H1 (cell line): ENCODE results near the gene RHO. TPM values are rescaled to one million over a fixed set of nuclear protein-coding genes. Genes with fewer than 3 reads are reported as not detected.

Experiments
- CTCF ChIA-PET: fragments of 300-600 bp; sonication (Branson Sonifier 250); formaldehyde crosslinking; loops from one replicate; lab custom pipeline; 2021; ENCODE audit not compliant: partially characterized antibody; lab: Charles Lee
- POLR2A ChIA-PET: fragments of 300-600 bp; sonication (Branson Sonifier 250); formaldehyde crosslinking; loops from one replicate; lab custom pipeline; 2021; ENCODE audit warnings: inconsistent platforms; ENCODE audit not compliant: partially characterized antibody; lab: Charles Lee
- DNase-seq, 2 experiments: peaks; one replicate each; pipeline versions ENCODE4 v3.0.0 to v3.0.0-alpha.2; 2010 to 2022; ENCODE audit warnings: low spot score in 2 of 2, low read depth in 1 of 2, mixed read lengths in 1 of 2
- FAIRE-seq: peaks from 2 replicates; lab custom pipeline; 2011; peaks lifted over from hg19 to GRCh38; lab: Jason Lieb, UNC
- H2AFZ ChIP-seq: 2 replicates; pipeline ENCODE4 v1.8.1; 2012; ENCODE audit warnings: low read length, inconsistent platforms
- H2AK5ac ChIP-seq: 2 replicates; pipeline ENCODE4 v1.6.1; 2013; ENCODE audit warnings: low read depth, low read length
- H2BK120ac ChIP-seq: replicated peaks from 2 replicates; pipeline ENCODE3; 2013; ENCODE audit warnings: low read depth, low read length, inconsistent platforms
- H2BK12ac ChIP-seq: 2 replicates; pipeline ENCODE4 v1.6.1; 2013; ENCODE audit warnings: low read depth, low read length
- H2BK15ac ChIP-seq: 2 replicates; pipeline ENCODE4 v1.6.1; 2013; ENCODE audit warnings: low read length
- H2BK20ac ChIP-seq: 2 replicates; pipeline ENCODE4 v1.6.1; 2013; ENCODE audit warnings: low read length
- H2BK5ac ChIP-seq: 2 replicates; pipeline ENCODE4 v1.6.1; 2013; ENCODE audit warnings: low read depth, low read length
- H3K14ac ChIP-seq: 2 replicates; pipeline ENCODE4 v1.6.1; 2013; ENCODE audit warnings: inconsistent platforms; ENCODE audit not compliant: insufficient read length
- H3K18ac ChIP-seq: 2 replicates; pipeline ENCODE4 v1.6.1; 2013; ENCODE audit warnings: low read length; ENCODE audit errors: extremely low read depth
- H3K23ac ChIP-seq: 2 replicates; pipeline ENCODE4 v1.6.1; 2013; ENCODE audit warnings: inconsistent platforms; ENCODE audit not compliant: insufficient read length
- H3K23me2 ChIP-seq: 2 replicates; pipeline ENCODE4 v1.6.1; 2013; ENCODE audit warnings: low read depth, low read length
- H3K27ac ChIP-seq: 2 replicates; pipeline ENCODE4 v1.6.1; 2011; ENCODE audit warnings: low read depth, low read length, inconsistent platforms
- H3K27me3 ChIP-seq, 4 experiments: replicated peaks in 1 of 4; 1 replicate in 1 of 4; 2 replicates in 3 of 4; pipeline versions ENCODE4 v1.6.1 to v1.8.1; 2011 to 2013; ENCODE audit warnings: low read length in 3 of 4, mild to moderate bottlenecking in 3 of 4, inconsistent platforms in 2 of 4, mixed read lengths in 2 of 4, moderate library complexity in 1 of 4; ENCODE audit not compliant: control insufficient read depth in 3 of 4, insufficient read depth in 3 of 4; ENCODE audit errors: extremely low read depth in 1 of 4
- H3K36me3 ChIP-seq, 4 experiments: 2 replicates each; pipeline versions ENCODE4 v1.6.1 to v1.8.1; 2011 to 2013; ENCODE audit warnings: mild to moderate bottlenecking in 4 of 4, low read length in 3 of 4, moderate library complexity in 2 of 4, control low read depth in 1 of 4, inconsistent platforms in 1 of 4; ENCODE audit not compliant: insufficient read depth in 4 of 4, control insufficient read depth in 2 of 4
- H3K4ac ChIP-seq: replicated peaks from 2 replicates; pipeline ENCODE3; 2013; ENCODE audit warnings: low read length, low read depth, mixed read lengths, inconsistent platforms; ENCODE audit not compliant: insufficient read length
- H3K4me1 ChIP-seq, 4 experiments: replicated peaks in 1 of 4; 1 replicate in 1 of 4; 2 replicates in 3 of 4; pipeline versions ENCODE4 v1.6.1 to v1.8.1; 2011 to 2013; ENCODE audit warnings: low read length in 3 of 4, inconsistent platforms in 2 of 4, mixed read lengths in 1 of 4; ENCODE audit not compliant: insufficient read depth in 4 of 4, control insufficient read depth in 3 of 4
- H3K4me2 ChIP-seq, 2 experiments: 2 replicates each; pipeline versions ENCODE4 v1.6.1 to v1.8.1; 2011 to 2013; ENCODE audit warnings: low read depth in 2 of 2, low read length in 2 of 2, control low read depth in 1 of 2, inconsistent platforms in 1 of 2, mild to moderate bottlenecking in 1 of 2; ENCODE audit not compliant: insufficient read depth in 1 of 2
- H3K4me3 ChIP-seq, 4 experiments: fragments of 200-600, 300-600 bp in 1 of 4; sonication (generic), shearing (Covaris generic), sonication (Bioruptor Twin) in 1 of 4; 2 replicates each; pipeline versions ENCODE4 v1.5.1 to v1.8.1; 2011 to 2016; ENCODE audit warnings: low read length in 4 of 4, low read depth in 3 of 4, control low read depth in 2 of 4, inconsistent platforms in 2 of 4, mild to moderate bottlenecking in 2 of 4, mixed read lengths in 1 of 4, moderate library complexity in 1 of 4; ENCODE audit not compliant: insufficient read depth in 2 of 4; ENCODE audit errors: extremely low read depth in 1 of 4
- H3K56ac ChIP-seq: replicated peaks from 2 replicates; pipeline ENCODE3; 2013; ENCODE audit warnings: low read depth, mild to moderate bottlenecking, mixed read lengths, low read length, inconsistent platforms; ENCODE audit not compliant: insufficient read length
- H3K79me1 ChIP-seq: 2 replicates; pipeline ENCODE4 v1.6.1; 2013; ENCODE audit warnings: low read depth, low read length, control low read depth
- H3K79me2 ChIP-seq, 2 experiments: 2 replicates each; pipeline versions ENCODE4 v1.6.1 to v1.8.1; 2012 to 2013; ENCODE audit warnings: low read length in 2 of 2, mild to moderate bottlenecking in 2 of 2, inconsistent platforms in 1 of 2; ENCODE audit not compliant: insufficient read depth in 2 of 2, control insufficient read depth in 1 of 2
- H3K9ac ChIP-seq, 4 experiments: replicated peaks in 1 of 4; 1 replicate in 1 of 4; 2 replicates in 3 of 4; pipeline versions ENCODE4 v1.6.1 to v1.8.1; 2011 to 2013; ENCODE audit warnings: low read depth in 3 of 4, low read length in 3 of 4, control low read depth in 2 of 4, mild to moderate bottlenecking in 2 of 4, moderate library complexity in 2 of 4, inconsistent platforms in 1 of 4; ENCODE audit errors: extremely low read depth in 1 of 4
- H3K9me3 ChIP-seq, 2 experiments: 2 replicates each; pipeline versions ENCODE4 v1.6.1 to v1.8.1; 2012 to 2013; ENCODE audit warnings: mild to moderate bottlenecking in 2 of 2, moderate library complexity in 2 of 2, control low read depth in 1 of 2, inconsistent platforms in 1 of 2, low read depth in 1 of 2, low read length in 1 of 2, mixed read lengths in 1 of 2; ENCODE audit not compliant: insufficient read depth in 2 of 2
- H4K20me1 ChIP-seq, 2 experiments: replicated peaks in 1 of 2; 2 replicates each; pipeline versions ENCODE3 to v1.8.1; 2011 to 2013; ENCODE audit warnings: inconsistent platforms in 2 of 2, low read length in 2 of 2, mild to moderate bottlenecking in 1 of 2; ENCODE audit not compliant: insufficient read depth in 2 of 2, control insufficient read depth in 1 of 2
- H4K5ac ChIP-seq: 2 replicates; pipeline ENCODE4 v1.6.1; 2013; ENCODE audit warnings: low read length, low read depth, mixed read lengths, inconsistent platforms; ENCODE audit not compliant: insufficient read length
- H4K8ac ChIP-seq: 2 replicates; pipeline ENCODE4 v1.8.0; 2013; ENCODE audit warnings: mild to moderate bottlenecking, moderate library complexity, low read length, inconsistent platforms; ENCODE audit not compliant: insufficient read depth; ENCODE audit errors: extremely low read depth
- H4K91ac ChIP-seq: replicated peaks from 2 replicates; pipeline ENCODE3; 2013; ENCODE audit warnings: low read length, mixed read lengths, inconsistent platforms; ENCODE audit not compliant: insufficient read length
- ATF3 ChIP-seq: IDR thresholded peaks from 2 replicates; pipeline ENCODE4 v1.6.1; 2011; ENCODE audit warnings: low read depth, mild to moderate bottlenecking, low read length; ENCODE audit not compliant: insufficient read depth
- BRCA1 ChIP-seq: IDR thresholded peaks from 2 replicates; pipeline ENCODE4 v1.6.1; 2012; ENCODE audit warnings: low read depth, low read length, improper control_type of control experiment
- HDAC6 ChIP-seq: IDR thresholded peaks from one replicate; pipeline ENCODE4 v1.7.1; 2012; ENCODE audit warnings: low read depth, mild to moderate bottlenecking, inconsistent platforms, low read length, moderate library complexity
- JUND ChIP-seq: IDR thresholded peaks from 2 replicates; pipeline ENCODE4 v1.6.1; 2011; ENCODE audit warnings: mild to moderate bottlenecking, improper control_type of control experiment, low read length
- PHF8 ChIP-seq: fragments of 200-600 bp; sonication (generic); conservative IDR thresholded peaks from 2 replicates; pipeline ENCODE4 v1.7.1; 2012; ENCODE audit warnings: low read depth, mild to moderate bottlenecking, inconsistent platforms, low read length, moderate library complexity
- RNF2 ChIP-seq: fragments of 200-900, 300-1000 bp; sonication (generic); IDR thresholded peaks from 2 replicates; pipeline ENCODE4 v1.7.1; 2016; ENCODE audit warnings: borderline replicate concordance, low read depth, mild to moderate bottlenecking, antibody characterized with exemption, low read length; ENCODE audit not compliant: poor library complexity, severe bottlenecking; ENCODE audit errors: missing control alignments
- YY1 ChIP-seq: IDR thresholded peaks from 2 replicates; pipeline ENCODE4 v1.6.1; 2011; ENCODE audit warnings: low read depth, mild to moderate bottlenecking, low read length
- WGBS, 2 experiments: shearing (Covaris generic) in 1 of 2; methylation state at CpG; one replicate each; pipeline versions ENCODE4 v1.1.6 to v1.1.7; 2013 to 2015; ENCODE audit warnings: low lambda C conversion rate in 2 of 2, mixed read lengths in 2 of 2, inconsistent platforms in 1 of 2, low coverage in 1 of 2, missing lambda C conversion rate in 1 of 2; ENCODE audit not compliant: insufficient replicate concordance in 2 of 2, insufficient coverage in 1 of 2, insufficient read length in 1 of 2; ENCODE audit errors: extremely low coverage in 1 of 2, missing lambda C conversion rate in 1 of 2; 5-methylcytosine and 5-hydroxymethylcytosine counted together
- polyA plus RNA-seq, 7 experiments: library from polyadenylated mRNA; depleted of rRNA in 3 of 7; stranded (reverse) in 5 of 7; unstranded in 2 of 7; fragments of >200 nt in 5 of 7; fragments of 200-250 nt in 2 of 7; gene quantifications; 1 replicate in 5 of 7; 2 replicates in 1 of 7; 4 replicates in 1 of 7; pipeline versions ENCODE4 v1.2.1 to v1.2.3, GENCODE V29; 2011 to 2013; ENCODE audit warnings: missing spikeins in 2 of 7, mixed read lengths in 2 of 7
- total RNA-seq: library from RNA; stranded (reverse); fragmentation: NEBNext Ultra II Directional; extraction: Animal tissue kit (Norgen Biotek cat#: 25700); gene quantifications from 2 replicates; pipeline ENCODE4 v1.2.1, GENCODE V29; 2021

Gene RHO
- total and polyA plus RNA-seq, 2 of the 8 experiments (the other 6 are each of a cell fraction or from before 2014, with no cell fraction given): not detected

- H2BK5ac ChIP-seq: no peak overlapping the region
- DNase-seq (no peak), FAIRE-seq (no peak)
- H3K23me2 ChIP-seq: no peaks in the 10 kb centered on the region; the same call in 1 of the 2 replicates
- ChIA-PET CTCF (interaction anchor here (1.5 kb wide), 3 partner anchors 8 to 57 kb away, joined by 4 read pairs; no protein-coding TSS in a partner anchor), POLR2A (no interaction called here)
- no peak overlapping the region for H3K4ac ChIP-seq
- no peak overlapping the region for H3K14ac ChIP-seq
- H4K20me1 ChIP-seq: no peaks in the 10 kb centered on the region
- H2AK5ac ChIP-seq: no peak overlapping the region
- no peak overlapping the region for H3K23ac ChIP-seq
- no peak overlapping the region for H2BK12ac ChIP-seq
- H4K5ac ChIP-seq: no peak overlapping the region
- H4K91ac ChIP-seq: no peak overlapping the region
- H2BK20ac ChIP-seq: no peak overlapping the region
- no peak overlapping the region for H2BK120ac ChIP-seq
- no peak overlapping the region for H3K4me3 ChIP-seq
- H3K4me1 ChIP-seq: peaks cover 0 to 12% (median 5%) of the 10 kb centered on the region in 4 experiments; a peak in 6 of 7 replicates
- WGBS, 2 experiments: 92% methylated on average over 23 of the region's 24 CpGs; no CpG with 5 or more reads in 1 of the 2 experiments
- H2BK15ac ChIP-seq: no peak overlapping the region
- no peak overlapping the region for H3K4me2 ChIP-seq
- H3K27ac ChIP-seq: no peak overlapping the region
- no peak overlapping the region for H3K18ac ChIP-seq
- H3K9ac ChIP-seq: no peak overlapping the region
- H2AFZ ChIP-seq: no peak overlapping the region
- no peaks in the 10 kb centered on the region for H3K9me3 ChIP-seq
- no peaks in the 10 kb centered on the region for H3K79me1 ChIP-seq
- no peaks in the 10 kb centered on the region for H3K36me3 ChIP-seq
- H3K27me3 ChIP-seq: no peaks in the 10 kb centered on the region
- no peak overlapping the region; the same call in 1 of the 2 replicates for H4K8ac ChIP-seq
- no peak overlapping the region for H3K56ac ChIP-seq
- no peaks in the 10 kb centered on the region for H3K79me2 ChIP-seq
- no peak for TF ChIP-seq RNF2
- no peak for TF ChIP-seq YY1
- TF ChIP-seq BRCA1: no peak
- TF ChIP-seq JUND: no peak
- TF ChIP-seq PHF8: no peak
- TF ChIP-seq ATF3: no peak
- TF ChIP-seq HDAC6: no peak
Measured at GRCh38 chr3:129547241-129547640, 18.8 kb downstream of the RHO start.
